GM23248 (cell line): Measurements from ENCODE around the gene CDKAL1. TPM values are rescaled to one million over a fixed set of nuclear protein-coding genes. Genes with fewer than 3 reads are reported as not detected.

ENCODE experiments used
- DNase-seq: peaks from one replicate; pipeline ENCODE4 v3.0.0-alpha.2; 2015
- H2AFZ ChIP-seq: fragments of 200-600 bp; sonication (generic); 2 replicates; pipeline ENCODE4 v1.6.1; 2016; ENCODE audit warnings: antibody characterized with exemption
- H3F3A ChIP-seq: fragments of 200-600 bp; sonication (generic); 2 replicates; pipeline ENCODE4 v1.6.1; 2016; ENCODE audit warnings: mild to moderate bottlenecking, antibody characterized with exemption, mixed run types; ENCODE audit not compliant: insufficient read depth
- H3K27ac ChIP-seq: fragments of 200-600 bp; sonication (generic); 2 replicates; pipeline ENCODE4 v1.5.1; 2016; ENCODE audit warnings: mild to moderate bottlenecking
- H3K27me3 ChIP-seq: fragments of 200-600 bp; sonication (generic); replicated peaks from 2 replicates; pipeline ENCODE4 v1.6.1; 2016; ENCODE audit warnings: mild to moderate bottlenecking; ENCODE audit not compliant: insufficient read depth
- H3K36me3 ChIP-seq: fragments of 200-600 bp; sonication (generic); 2 replicates; pipeline ENCODE4 v1.6.1; 2016; ENCODE audit warnings: low read depth, mild to moderate bottlenecking
- H3K4me1 ChIP-seq: fragments of 200-600 bp; sonication (generic); 2 replicates; pipeline ENCODE4 v1.6.1; 2016; ENCODE audit warnings: mild to moderate bottlenecking; ENCODE audit not compliant: insufficient read depth
- H3K4me2 ChIP-seq: fragments of 200-600 bp; sonication (generic); one replicate; pipeline ENCODE4 v1.6.1; 2016; ENCODE audit warnings: mild to moderate bottlenecking; ENCODE audit not compliant: unreplicated experiment
- H3K4me3 ChIP-seq: fragments of 200-600 bp; sonication (generic); 2 replicates; pipeline ENCODE4 v1.5.1; 2016; ENCODE audit warnings: mild to moderate bottlenecking
- H3K79me2 ChIP-seq: fragments of 200-600 bp; sonication (generic); 2 replicates; pipeline ENCODE4 v1.6.1; 2016; ENCODE audit warnings: mild to moderate bottlenecking; ENCODE audit not compliant: insufficient read depth
- H3K9ac ChIP-seq: fragments of 200-600 bp; sonication (generic); 2 replicates; pipeline ENCODE4 v1.6.1; 2016; ENCODE audit warnings: mild to moderate bottlenecking
- H3K9me2 ChIP-seq: fragments of 200-600 bp; sonication (generic); 2 replicates; pipeline ENCODE4 v1.6.1; 2016; ENCODE audit warnings: mixed run types, mild to moderate bottlenecking, moderate library complexity; ENCODE audit not compliant: insufficient read depth
- H3K9me3 ChIP-seq: fragments of 200-600 bp; sonication (generic); one replicate; pipeline ENCODE4 v1.6.1; 2017; ENCODE audit warnings: low read depth
- H4K20me1 ChIP-seq: fragments of 200-600 bp; sonication (generic); 2 replicates; pipeline ENCODE4 v1.6.0; 2016; ENCODE audit not compliant: insufficient read depth
- EZH2 ChIP-seq: fragments of 200-600 bp; sonication (generic); IDR thresholded peaks from 2 replicates; pipeline ENCODE4 v1.6.1; 2018; ENCODE audit warnings: antibody characterized with exemption, mild to moderate bottlenecking; ENCODE audit not compliant: insufficient read depth, poor library complexity, severe bottlenecking
- EZH2phosphoT487 ChIP-seq: fragments of 200-600 bp; sonication (generic); IDR thresholded peaks from 2 replicates; pipeline ENCODE4 v1.6.1; 2018; ENCODE audit warnings: antibody characterized with exemption, moderate library complexity, mild to moderate bottlenecking, low read depth; ENCODE audit not compliant: insufficient read depth
- WGBS, 2 experiments: methylation state at CpG; one replicate each; pipeline ENCODE4 v1.1.6; 2015 to 2017; ENCODE audit warnings: low lambda C conversion rate in 2 of 2, low coverage in 1 of 2; ENCODE audit errors: missing lambda C conversion rate in 2 of 2; 5-methylcytosine and 5-hydroxymethylcytosine counted together
- in situ Hi-C: fragments of 300-500 bp; cut with MboI; formaldehyde crosslinking; loops from 2 replicates; pipeline ENCODE4 v1.15.0; 2020
- polyA plus RNA-seq: library from polyadenylated mRNA; unstranded; fragments of >200 nt; fragmentation: Nextera tagmentation; extraction: Ambion mirVana; gene quantifications from 2 replicates; pipeline ENCODE4 v1.2.1, GENCODE V29; 2016
- total RNA-seq: library from RNA; depleted of rRNA; stranded (reverse); fragments of >200 nt; shearing (Covaris generic); gene quantifications from 2 replicates; pipeline ENCODE4 v1.2.3, GENCODE V29; 2014

Gene CDKAL1
- total and polyA plus RNA-seq, 2 experiments from 2014 or later = 7.5 to 10.8 TPM

- TF ChIP-seq EZH2 (no peak), EZH2phosphoT487 (no peak)
- H4K20me1 ChIP-seq = no peaks in the 10 kb centered on the region
- no peak for DNase-seq
- H3K36me3 ChIP-seq = no peaks in the 10 kb centered on the region
- H3K4me2 ChIP-seq = no peak overlapping the region
- H3K27ac ChIP-seq = no peak overlapping the region
- no peak overlapping the region for H3K9ac ChIP-seq
- no peaks in the 10 kb centered on the region for H3K9me2 ChIP-seq
- WGBS, 2 experiments = 80 to 83% methylated on average over 5 of the region's 5 CpGs
- no peaks in the 10 kb centered on the region for H3K79me2 ChIP-seq
- H3K4me1 ChIP-seq = no peaks in the 10 kb centered on the region
- no peak overlapping the region for H3K4me3 ChIP-seq
- H2AFZ ChIP-seq = no peak overlapping the region
- H3K27me3 ChIP-seq = no peaks in the 10 kb centered on the region
- in situ Hi-C loops = no loop called here
- no peaks in the 10 kb centered on the region for H3K9me3 ChIP-seq
- no peaks in the 10 kb centered on the region for H3F3A ChIP-seq
These were observed 663.9 kb downstream of the CDKAL1 start for GRCh38 chr6:21198032-21198640.

GRCh38 chr6:21199262-21199661 lies 665.0 kb downstream of the CDKAL1 start:
- H3K9me3 ChIP-seq = no peaks in the 10 kb centered on the region
- TF ChIP-seq EZH2phosphoT487 (no peak), EZH2 (no peak)
- H3K79me2 ChIP-seq = no peaks in the 10 kb centered on the region
- no peaks in the 10 kb centered on the region for H3K27me3 ChIP-seq
- H3K4me1 ChIP-seq = no peaks in the 10 kb centered on the region
- no peak overlapping the region for H3K4me3 ChIP-seq
- 91 to 99% methylated on average over 6 of the region's 6 CpGs for WGBS, 2 experiments
- H3K9ac ChIP-seq = no peak overlapping the region
- no peak overlapping the region for H3K4me2 ChIP-seq
- no peak overlapping the region for H2AFZ ChIP-seq
- no peaks in the 10 kb centered on the region for H3K36me3 ChIP-seq
- DNase-seq = no peak
- H4K20me1 ChIP-seq = no peaks in the 10 kb centered on the region
- no peak overlapping the region for H3K27ac ChIP-seq
- no peaks in the 10 kb centered on the region for H3K9me2 ChIP-seq
- H3F3A ChIP-seq = no peaks in the 10 kb centered on the region
- in situ Hi-C loops = no loop called here

- no peak overlapping the region for H3K9ac ChIP-seq
- no peak overlapping the region for H3K4me2 ChIP-seq
- H3K27ac ChIP-seq = no peak overlapping the region
- no peaks in the 10 kb centered on the region for H4K20me1 ChIP-seq
- no peaks in the 10 kb centered on the region for H3F3A ChIP-seq
- H3K27me3 ChIP-seq = no peaks in the 10 kb centered on the region
- H3K9me3 ChIP-seq = no peaks in the 10 kb centered on the region
- 46 to 50% methylated on average over 7 of the region's 7 CpGs for WGBS, 2 experiments
- TF ChIP-seq EZH2 (no peak), EZH2phosphoT487 (no peak)
- no peak for DNase-seq
- no peaks in the 10 kb centered on the region for H3K36me3 ChIP-seq
- H2AFZ ChIP-seq = no peak overlapping the region
- in situ Hi-C loops = no loop called here
- H3K4me3 ChIP-seq = no peak overlapping the region
- H3K79me2 ChIP-seq = no peaks in the 10 kb centered on the region
- H3K9me2 ChIP-seq = no peaks in the 10 kb centered on the region
- no peaks in the 10 kb centered on the region for H3K4me1 ChIP-seq
These were observed 666.0 kb downstream of the CDKAL1 start for GRCh38 chr6:21200134-21200870.

DNA sequence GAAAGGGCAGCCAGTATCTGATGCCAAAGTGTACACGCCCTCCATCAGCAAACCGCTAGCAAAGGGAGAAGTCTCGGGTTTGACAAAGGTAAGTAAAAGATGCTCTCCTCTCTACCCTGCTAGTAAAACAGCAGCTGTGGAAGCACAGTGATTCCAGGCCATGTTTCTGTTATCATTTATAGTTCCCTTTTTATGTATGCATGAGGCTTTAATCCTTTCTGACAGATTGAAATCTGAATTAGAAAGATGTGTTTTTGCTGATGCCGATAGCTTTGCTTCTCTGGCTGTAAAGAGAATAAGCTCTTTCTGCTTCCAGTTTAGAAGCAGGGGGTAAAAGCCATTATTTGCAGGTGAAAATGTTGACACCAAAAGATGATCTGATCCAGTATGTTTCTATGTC lies 666.9 kb downstream of the CDKAL1 start:
- H3K4me2 ChIP-seq = no peak overlapping the region
- no peaks in the 10 kb centered on the region for H3F3A ChIP-seq
- no peak overlapping the region for H3K4me3 ChIP-seq
- H4K20me1 ChIP-seq = no peaks in the 10 kb centered on the region
- TF ChIP-seq EZH2phosphoT487 = no peak
- H3K9me2 ChIP-seq = no peaks in the 10 kb centered on the region
- H3K9ac ChIP-seq = no peak overlapping the region
- no peaks in the 10 kb centered on the region for H3K9me3 ChIP-seq
- H3K79me2 ChIP-seq = no peaks in the 10 kb centered on the region
- H2AFZ ChIP-seq = no peak overlapping the region
- H3K27me3 ChIP-seq = no peaks in the 10 kb centered on the region
- H3K4me1 ChIP-seq = no peaks in the 10 kb centered on the region
- 80 to 81% methylated on average over 4 of the region's 4 CpGs for WGBS, 2 experiments
- no peak overlapping the region for H3K27ac ChIP-seq
- in situ Hi-C loops = no loop called here
- no peaks in the 10 kb centered on the region for H3K36me3 ChIP-seq
- no peak for DNase-seq
